Breast epithelium (tissue), 3 donors: ENCODE measurements around the gene TCF7L1.

Experiments used
- CTCF ChIP-seq, 3 donors: fragments of 450-650 bp; IDR thresholded peaks; one replicate each; pipeline ENCODE4 v1.5.1; 2016 to 2017; ENCODE audit warnings: antibody characterized with exemption in 3 of 3, mild to moderate bottlenecking in 3 of 3, moderate library complexity in 3 of 3
- POLR2A ChIP-seq: fragments of 450-650 bp; IDR thresholded peaks from one replicate; pipeline ENCODE4 v1.6.1; 2016; ENCODE audit warnings: antibody characterized with exemption, mild to moderate bottlenecking, moderate library complexity
- POLR2AphosphoS5 ChIP-seq, 3 donors: sonication (generic); formaldehyde crosslinking; IDR thresholded peaks; one replicate each; pipeline ENCODE4 v1.6.1; 2017; ENCODE audit warnings: antibody characterized with exemption in 3 of 3

GRCh38 chr2:85222792-85223191 lies 89.6 kb downstream of the TCF7L1 start:
- TF ChIP-seq CTCF (IDR thresholded peaks at IDR 0.05) (no peak), POLR2AphosphoS5 (IDR thresholded peaks at IDR 0.05) (no peak), POLR2A (no peak)
